Measurements from ENCODE around the gene DEFB121. TPM values are rescaled to one million over a fixed set of nuclear protein-coding genes. Genes with fewer than 3 reads are reported as not detected.

DEFB121 gene
- total and polyA plus RNA-seq, 7 donors: not detected

- WGBS, 3 donors: 47 to 50% (median 49%) methylated on average over 1 of the region's 1 CpG
- intact Hi-C loops (cut with DNase I): no loop called here
- Histone ChIP-seq H3K4me3 (no peak overlapping the region), H3K27ac (no peak overlapping the region), H3K4me1 (no peaks in the 10 kb centered on the region), H3K9me3 (no peaks in the 10 kb centered on the region), H3K27me3 (ENCODE audit: insufficient read depth in 3 of 3, low read length in 2 of 3) (peaks cover 0 to 2% (median 0%) of the 10 kb centered on the region in 3 donors), H3K36me3 (ENCODE audit: insufficient read depth in 1 of 2, low read depth in 1 of 2) (no peaks in the 10 kb centered on the region)
- ATAC-seq: no peak
- no peak for TF ChIP-seq CTCF (IDR thresholded peaks at IDR 0.05)
- DNase-seq: no peak
Observed at GRCh38 chr20:31403886-31404285, 2.1 kb downstream of the DEFB121 start.

- Histone ChIP-seq H3K9me3 (no peaks in the 10 kb centered on the region), H3K4me3 (no peak overlapping the region), H3K4me1 (no peaks in the 10 kb centered on the region), H3K27ac (no peak overlapping the region), H3K36me3 (ENCODE audit: insufficient read depth in 1 of 2, low read depth in 1 of 2) (no peaks in the 10 kb centered on the region), H3K27me3 (ENCODE audit: insufficient read depth in 3 of 3, low read length in 2 of 3) (no peaks in the 10 kb centered on the region)
- DNase-seq (no peak), ATAC-seq (no peak)
- intact Hi-C loops (cut with DNase I): no loop called here
- WGBS, 3 donors: 28 to 41% (median 35%) methylated on average over 3 of the region's 3 CpGs
- TF ChIP-seq CTCF (IDR thresholded peaks at IDR 0.05): no peak
Observed at GRCh38 chr20:31394900-31395299, 11.1 kb downstream of the DEFB121 start.

- no peak overlapping the region for H3K27ac ChIP-seq
- WGBS, 3 donors: 59 to 63% (median 62%) methylated on average over 2 of the region's 2 CpGs
- H3K4me1 ChIP-seq: no peaks in the 10 kb centered on the region
- H3K27me3 ChIP-seq (ENCODE audit: insufficient read depth in 3 of 3, low read length in 2 of 3): no peaks in the 10 kb centered on the region
- TF ChIP-seq CTCF (IDR thresholded peaks at IDR 0.05): no peak
- DNase-seq: no peak
- no peak for ATAC-seq
- intact Hi-C loops (cut with DNase I): no loop called here
- no peak overlapping the region for H3K4me3 ChIP-seq
- H3K9me3 ChIP-seq: no peaks in the 10 kb centered on the region
- H3K36me3 ChIP-seq (ENCODE audit: insufficient read depth in 1 of 2, low read depth in 1 of 2): no peaks in the 10 kb centered on the region
Observed at GRCh38 chr20:31392836-31393235, 13.2 kb downstream of the DEFB121 start.

GRCh38 chr20:31390490-31390889 is 15.5 kb downstream of the DEFB121 start, which contains the start of gene DEFB119:
Gene DEFB119 (minus strand): TSS chr20:31390590. CDS start chr20:31390483, 107 bp downstream.
- TF ChIP-seq CTCF (IDR thresholded peaks at IDR 0.05): no peak
- H3K36me3 ChIP-seq (ENCODE audit: insufficient read depth in 1 of 2, low read depth in 1 of 2): no peaks in the 10 kb centered on the region
- no peaks in the 10 kb centered on the region for H3K27me3 ChIP-seq (ENCODE audit: insufficient read depth in 3 of 3, low read length in 2 of 3)
- no peaks in the 10 kb centered on the region for H3K4me1 ChIP-seq
- DNase-seq (no peak), ATAC-seq (no peak)
- no peaks in the 10 kb centered on the region for H3K9me3 ChIP-seq
- WGBS, 3 donors: 35 to 41% (median 37%) methylated on average over 1 of the region's 1 CpG
- no peak within 1 kb of the TSS for H3K27ac ChIP-seq
- no peak within 1 kb of the TSS for H3K4me3 ChIP-seq
- intact Hi-C loops (cut with DNase I): no loop called here

GRCh38 chr20:31374346-31374745 is 31.7 kb downstream of the DEFB121 start:
- TF ChIP-seq CTCF (IDR thresholded peaks at IDR 0.05): no peak
- ATAC-seq: no peak
- no peak overlapping the region for H3K4me3 ChIP-seq
- intact Hi-C loops (cut with DNase I): no loop called here
- peaks cover 4% of the 10 kb centered on the region for H3K9me3 ChIP-seq
- no peak for DNase-seq
- no peaks in the 10 kb centered on the region for H3K4me1 ChIP-seq
- 53 to 62% (median 59%) methylated on average over 2 of the region's 2 CpGs for WGBS, 3 donors
- no peaks in the 10 kb centered on the region for H3K27me3 ChIP-seq (ENCODE audit: insufficient read depth in 3 of 3, low read length in 2 of 3)
- H3K27ac ChIP-seq: no peak overlapping the region
- H3K36me3 ChIP-seq (ENCODE audit: insufficient read depth in 1 of 2, low read depth in 1 of 2): no peaks in the 10 kb centered on the region
